Mucosa of descending colon (tissue), 3 donors: ENCODE results near the gene FBXO38. TPM values are rescaled to one million over a fixed set of nuclear protein-coding genes. Genes with fewer than 3 reads are reported as not detected.

Source experiments
- ATAC-seq: fragments of 200-7000 bp; cut with Tn5 transposase; one replicate; pipeline ENCODE4 v1.9.1; 2020; ENCODE audit warnings: mild to moderate bottlenecking, moderate library complexity
- DNase-seq, 3 donors: peaks; one replicate each; pipeline ENCODE4 v3.0.0-alpha.2; 2020
- H3K36me3 ChIP-seq: fragments of 200-600 bp; one replicate; pipeline ENCODE4 v1.8.0; 2021; ENCODE audit warnings: low read depth, mild to moderate bottlenecking
- H3K4me1 ChIP-seq: fragments of 200-600 bp; one replicate; pipeline ENCODE4 v1.8.0; 2021; ENCODE audit warnings: low read depth, mild to moderate bottlenecking
- H3K4me3 ChIP-seq: fragments of 200-600 bp; one replicate; pipeline ENCODE4 v1.8.0; 2021; ENCODE audit warnings: mild to moderate bottlenecking
- H3K9me3 ChIP-seq: fragments of 200-600 bp; one replicate; pipeline ENCODE4 v1.8.0; 2021; ENCODE audit warnings: mild to moderate bottlenecking
- intact Hi-C, 2 donors: fragments of 100-400 bp; cut with DNase I in 1 of 2; cut with micrococcal nuclease in 1 of 2; formaldehyde crosslinking; loops; one replicate each; pipeline versions ENCODE4 v1.11.0 to v1.11.1; 2022; cut with DNase I, micrococcal nuclease
- total RNA-seq, 3 donors: library from RNA; stranded (reverse); fragmentation: NEBNext Ultra II Directional in 2 of 3; extraction: Animal tissue kit (Norgen Biotek cat#: 25700) in 2 of 3; gene quantifications; one replicate each; pipeline versions ENCODE4 v1.2.1 to v1.2.4, GENCODE V29; 2021 to 2023
- TF ChIP-seq, protein P1 (sequence below): fragments of 200-600 bp; IDR thresholded peaks from one replicate; pipeline ENCODE4 v1.8.0; 2022; ENCODE audit warnings: antibody characterized with exemption, mild to moderate bottlenecking
- donor health status: DM: no; HTN: no; CAD: no; lungs with moderate emphysema.
- donor health status: DM: no; HTN: no; CAD: no.
- donor health status: DM: no; HTN: yes; CAD: no.

FBXO38 gene
- total RNA-seq, 3 donors from 2014 or later, result 46.5 to 48.0 (median 46.9) TPM

DNA sequence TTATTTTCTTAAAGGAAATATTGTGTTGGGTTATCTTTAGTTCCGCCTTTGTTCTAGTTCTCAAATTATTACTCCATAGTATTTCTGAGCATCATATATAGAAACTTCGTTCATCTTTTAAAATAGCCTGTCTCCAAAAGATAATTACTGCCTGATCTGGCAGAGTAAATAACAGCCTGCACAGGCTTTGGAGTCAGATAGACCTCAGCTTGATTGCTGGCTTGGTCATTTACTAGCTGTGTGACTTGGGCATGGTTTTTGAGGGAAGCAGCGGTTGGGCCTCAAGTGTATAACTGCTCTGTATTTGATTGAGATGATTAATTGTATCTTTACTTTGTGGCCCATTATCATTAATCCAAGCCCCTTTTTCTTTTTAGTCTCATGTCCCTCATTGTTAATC lies 50.1 kb downstream of the FBXO38 start:
- H3K9me3 ChIP-seq, result no peaks in the 10 kb centered on the region
- ATAC-seq, result no peak
- intact Hi-C loops, result no loop called here
- no peak overlapping the region for H3K4me3 ChIP-seq
- DNase-seq, result no peak
- TF ChIP-seq, protein P1, sequence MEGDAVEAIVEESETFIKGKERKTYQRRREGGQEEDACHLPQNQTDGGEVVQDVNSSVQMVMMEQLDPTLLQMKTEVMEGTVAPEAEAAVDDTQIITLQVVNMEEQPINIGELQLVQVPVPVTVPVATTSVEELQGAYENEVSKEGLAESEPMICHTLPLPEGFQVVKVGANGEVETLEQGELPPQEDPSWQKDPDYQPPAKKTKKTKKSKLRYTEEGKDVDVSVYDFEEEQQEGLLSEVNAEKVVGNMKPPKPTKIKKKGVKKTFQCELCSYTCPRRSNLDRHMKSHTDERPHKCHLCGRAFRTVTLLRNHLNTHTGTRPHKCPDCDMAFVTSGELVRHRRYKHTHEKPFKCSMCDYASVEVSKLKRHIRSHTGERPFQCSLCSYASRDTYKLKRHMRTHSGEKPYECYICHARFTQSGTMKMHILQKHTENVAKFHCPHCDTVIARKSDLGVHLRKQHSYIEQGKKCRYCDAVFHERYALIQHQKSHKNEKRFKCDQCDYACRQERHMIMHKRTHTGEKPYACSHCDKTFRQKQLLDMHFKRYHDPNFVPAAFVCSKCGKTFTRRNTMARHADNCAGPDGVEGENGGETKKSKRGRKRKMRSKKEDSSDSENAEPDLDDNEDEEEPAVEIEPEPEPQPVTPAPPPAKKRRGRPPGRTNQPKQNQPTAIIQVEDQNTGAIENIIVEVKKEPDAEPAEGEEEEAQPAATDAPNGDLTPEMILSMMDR, result no peak
- no peaks in the 10 kb centered on the region for H3K4me1 ChIP-seq
- no peaks in the 10 kb centered on the region for H3K36me3 ChIP-seq

DNA sequence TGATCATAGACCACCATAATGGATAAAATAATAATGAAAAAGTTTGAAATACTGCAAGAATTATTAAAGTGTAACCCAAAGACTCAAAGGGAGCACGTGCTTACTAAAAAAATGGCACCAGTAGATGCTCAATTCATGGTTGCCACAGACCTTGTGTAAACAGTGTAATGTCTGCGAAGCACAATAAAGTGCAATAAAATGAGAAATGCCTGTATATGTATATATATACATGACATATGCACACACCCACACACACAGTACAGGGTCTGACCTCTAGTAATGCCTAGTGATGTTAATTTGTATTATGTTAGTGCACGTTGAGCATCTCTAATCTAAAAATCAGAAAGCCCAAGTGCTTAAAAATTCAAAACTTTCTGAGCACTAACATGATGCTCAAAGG lies 52.3 kb downstream of the FBXO38 start:
- Histone ChIP-seq H3K4me3 (no peak overlapping the region), H3K36me3 (peaks cover 5% of the 10 kb centered on the region), H3K9me3 (no peaks in the 10 kb centered on the region), H3K4me1 (no peaks in the 10 kb centered on the region)
- ATAC-seq, result peak; percentile 82
- intact Hi-C loops, result no loop called here
- DNase-seq, result no peak
- TF ChIP-seq, protein P1, result no peak

DNA sequence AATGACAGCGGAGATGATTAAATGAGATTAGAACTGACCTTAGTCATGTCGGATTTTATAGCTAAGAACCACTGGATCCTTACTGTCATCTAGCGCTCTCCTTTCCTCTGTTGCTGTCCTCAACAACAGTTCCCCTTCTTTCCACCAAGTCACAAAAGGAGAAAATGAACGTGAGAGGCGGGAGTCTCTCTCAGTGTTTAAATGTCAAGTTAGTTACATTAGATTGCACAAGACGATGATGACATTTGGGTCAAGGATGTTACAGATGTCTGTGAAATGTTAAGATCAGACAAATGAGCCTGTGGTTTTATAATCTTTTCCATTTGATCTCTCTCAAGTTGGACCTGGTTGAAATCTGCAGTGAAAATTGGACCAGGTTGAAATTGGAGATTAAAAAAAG lies 53.5 kb downstream of the FBXO38 start:
- H3K4me1 ChIP-seq, result no peaks in the 10 kb centered on the region
- ATAC-seq, result no peak
- no peaks in the 10 kb centered on the region for H3K9me3 ChIP-seq
- DNase-seq, result no peak
- intact Hi-C loops, result no loop called here
- H3K36me3 ChIP-seq, result peaks cover 17% of the 10 kb centered on the region
- H3K4me3 ChIP-seq, result no peak overlapping the region
- TF ChIP-seq, protein P1, result no peak

DNA sequence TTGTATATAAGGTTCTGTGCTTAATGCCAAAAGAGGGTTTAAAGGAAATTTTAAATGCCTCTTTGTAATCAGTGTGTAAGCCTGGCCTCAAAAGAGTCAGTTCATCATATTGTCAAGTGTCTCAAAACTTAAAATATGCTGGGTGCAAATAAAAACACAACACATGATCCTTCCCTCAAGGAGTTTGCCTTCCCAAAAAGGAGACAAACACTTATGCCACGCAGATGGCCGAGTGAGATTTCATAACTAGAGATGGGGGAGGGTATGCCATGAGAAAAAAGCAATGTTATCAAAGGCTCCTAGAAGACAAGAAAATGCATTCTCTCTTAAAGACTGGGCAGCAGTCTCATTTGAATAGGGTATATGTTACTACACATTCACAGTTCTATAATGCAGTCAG lies 55.2 kb downstream of the FBXO38 start:
- DNase-seq (no peak), ATAC-seq (no peak)
- Histone ChIP-seq H3K4me3 (no peak overlapping the region), H3K36me3 (peaks cover 17% of the 10 kb centered on the region), H3K9me3 (no peaks in the 10 kb centered on the region), H3K4me1 (no peaks in the 10 kb centered on the region)
- intact Hi-C loops, result no loop called here
- TF ChIP-seq, protein P1, result no peak

DNA sequence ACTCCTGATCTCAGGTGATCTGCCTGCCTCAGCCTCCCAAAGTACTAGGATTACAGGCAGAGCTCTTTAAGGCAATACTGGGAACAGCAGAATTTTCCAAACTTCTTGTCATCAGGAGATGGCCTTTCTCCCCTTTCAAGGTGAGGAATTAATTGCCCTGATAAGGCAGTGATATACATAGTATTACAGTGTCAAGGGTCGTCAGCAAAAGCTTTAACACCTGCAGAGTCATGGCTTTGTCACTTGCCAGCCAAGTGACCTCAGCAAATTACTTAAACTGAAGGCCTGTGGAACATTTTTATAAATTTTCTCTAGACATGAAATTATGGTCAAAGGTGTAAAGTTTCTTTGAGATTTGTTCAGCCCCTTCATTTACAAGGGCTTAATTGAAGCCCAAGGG lies 59.5 kb downstream of the FBXO38 start:
- no peak for ATAC-seq
- intact Hi-C loops, result loop anchor here (5.0 kb wide), 2 partner anchors 284 to 594 kb away; no protein-coding TSS in a partner anchor
- TF ChIP-seq, protein P1, result no peak

DNA sequence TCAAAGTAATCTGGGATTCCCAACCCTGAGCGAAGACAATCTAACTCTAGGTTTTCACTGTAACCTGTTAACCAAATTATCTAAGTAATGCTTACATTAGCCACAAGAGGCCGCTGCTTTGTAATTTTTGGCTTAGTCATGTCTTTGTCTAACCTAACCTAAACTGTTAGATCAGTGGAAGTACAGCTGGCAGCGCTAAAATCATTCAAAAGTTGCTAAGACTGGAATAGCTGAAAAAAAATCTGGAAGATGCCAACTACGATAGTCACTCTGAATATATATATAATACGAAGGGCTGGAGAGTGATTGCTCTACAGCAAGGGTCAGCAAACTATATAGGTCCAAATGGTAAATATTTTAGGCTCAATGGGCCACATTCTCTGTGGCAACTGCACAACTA lies 60.2 kb downstream of the FBXO38 start:
- TF ChIP-seq, protein P1, result peak; percentile 9
- intact Hi-C loops, result loop anchor here (2.0 to 5.0 kb wide), 3 partner anchors 283 to 593 kb away; no protein-coding TSS in a partner anchor
- H3K4me3 ChIP-seq, result no peak overlapping the region
- H3K4me1 ChIP-seq, result no peaks in the 10 kb centered on the region
- peaks cover 17% of the 10 kb centered on the region for H3K36me3 ChIP-seq
- DNase-seq (peak in 1 of 3 donors; percentile 80), ATAC-seq (peak; percentile 83)
- H3K9me3 ChIP-seq, result no peaks in the 10 kb centered on the region

More for the DNA sequence above, 59.5 kb downstream of the FBXO38 start:
- no peak for DNase-seq
- no peaks in the 10 kb centered on the region for H3K9me3 ChIP-seq
- peaks cover 17% of the 10 kb centered on the region for H3K36me3 ChIP-seq
- H3K4me1 ChIP-seq, result no peaks in the 10 kb centered on the region
- H3K4me3 ChIP-seq, result no peak overlapping the region
